Skeletal muscle satellite cell (primary cell): ENCODE results near the gene SUSD2.
"Not testable (repeated sequence)": the region's sequence is repeated elsewhere in the genome, so short reads cannot be mapped to it uniquely, and the experiment has no call there.

ENCODE experiments used
- H3K27me3 ChIP-seq: 2 replicates; pipeline ENCODE4 v1.7.0; 2013; ENCODE audit warnings: low read length; ENCODE audit not compliant: control insufficient read depth, insufficient read depth
- H3K36me3 ChIP-seq: 2 replicates; pipeline ENCODE4 v1.7.0; 2013; ENCODE audit warnings: mild to moderate bottlenecking, control low read depth, low read length; ENCODE audit not compliant: insufficient read depth
- H3K4me1 ChIP-seq: 2 replicates; pipeline ENCODE4 v1.7.0; 2013; ENCODE audit warnings: low read length; ENCODE audit not compliant: control insufficient read depth, insufficient read depth
- H3K4me2 ChIP-seq: 2 replicates; pipeline ENCODE4 v1.7.0; 2013; ENCODE audit warnings: mild to moderate bottlenecking, low read length
- H3K4me3 ChIP-seq: 2 replicates; pipeline ENCODE4 v1.7.0; 2013; ENCODE audit warnings: low read length
- H3K9ac ChIP-seq: 2 replicates; pipeline ENCODE4 v1.7.0; 2013; ENCODE audit warnings: mild to moderate bottlenecking, low read depth, low read length, moderate library complexity
- H3K9me3 ChIP-seq: replicated peaks from 2 replicates; pipeline ENCODE4 v1.7.0; 2013; ENCODE audit warnings: mild to moderate bottlenecking, control low read depth, low read length

The SUSD2 gene

GRCh38 chr22:24211716-24212115, 30.4 kb downstream of the SUSD2 start:
- not testable (repeated sequence) for H3K9me3 ChIP-seq, H3K4me3 ChIP-seq, H3K4me2 ChIP-seq, H3K36me3 ChIP-seq, H3K9ac ChIP-seq, H3K27me3 ChIP-seq
- peaks cover 47% of the 10 kb centered on the region for H3K4me1 ChIP-seq

DNA sequence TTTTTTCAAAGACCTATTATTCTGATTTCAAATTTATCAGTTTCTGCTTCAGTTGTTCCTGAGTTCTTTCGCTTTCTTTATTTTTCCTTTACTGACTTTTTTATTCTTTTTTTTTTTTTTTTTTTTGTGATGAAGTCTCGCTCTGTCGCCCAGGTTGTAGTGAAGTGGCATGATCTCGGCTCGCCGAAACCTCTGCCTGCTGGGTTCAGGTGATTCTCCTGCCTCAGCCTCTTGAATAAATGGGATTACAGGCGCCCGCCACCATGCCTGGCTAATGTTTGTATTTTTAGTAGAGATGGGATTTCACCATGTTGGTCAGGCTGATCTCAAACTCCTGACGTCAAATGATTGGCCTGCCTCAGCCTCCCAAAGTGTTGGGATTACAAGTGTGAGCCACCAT, 31.8 kb downstream of the SUSD2 start:
- H3K4me2 ChIP-seq, H3K27me3 ChIP-seq, H3K4me3 ChIP-seq, H3K9me3 ChIP-seq, H3K9ac ChIP-seq, H3K36me3 ChIP-seq: not testable (repeated sequence)
- H3K4me1 ChIP-seq: peaks cover 35% of the 10 kb centered on the region

DNA sequence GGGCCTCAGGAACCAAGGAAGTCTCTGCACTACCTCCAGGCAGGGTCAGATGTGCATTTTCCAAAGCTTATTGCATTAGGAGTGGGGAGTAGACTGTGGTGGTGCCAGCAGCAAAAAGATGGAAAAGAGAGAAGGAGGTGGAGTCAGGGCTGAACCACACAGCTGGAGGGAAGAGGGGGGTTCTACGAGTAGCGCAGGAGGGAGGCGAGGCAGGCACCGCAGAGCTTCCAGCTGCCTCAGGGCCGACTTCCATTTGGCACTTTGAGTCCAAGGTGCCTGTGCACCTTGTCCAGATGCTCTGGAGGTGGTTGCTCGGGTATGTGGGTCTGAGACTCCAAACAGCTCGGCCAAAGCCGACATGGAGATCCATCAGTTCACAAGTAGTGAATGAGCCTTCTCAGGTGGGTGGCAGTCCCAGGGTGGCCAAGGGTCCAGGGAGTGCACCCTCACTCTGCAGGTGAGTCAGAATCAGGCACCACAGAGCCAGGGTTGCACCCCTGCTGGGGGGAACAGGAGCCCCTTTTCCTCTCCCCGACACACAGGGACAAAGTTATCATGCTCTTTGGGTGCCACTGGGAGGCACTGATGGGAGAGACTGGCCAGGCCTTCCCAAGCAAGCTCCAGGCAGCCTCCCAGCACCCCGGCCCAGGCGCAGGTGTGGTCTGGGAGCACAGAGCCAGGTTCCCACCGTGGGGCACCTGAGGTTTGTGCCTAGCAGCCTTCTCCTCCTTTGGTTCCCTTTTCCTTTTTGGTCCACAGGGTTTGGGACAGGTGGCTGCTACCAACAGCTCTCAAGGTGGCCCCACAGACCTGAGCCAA, 33.4 kb downstream of the SUSD2 start:
- no peak overlapping the region for H3K9ac ChIP-seq
- H3K27me3 ChIP-seq: no peaks in the 10 kb centered on the region
- H3K36me3 ChIP-seq: peaks cover 24% of the 10 kb centered on the region
- H3K4me3 ChIP-seq: no peak overlapping the region
- H3K4me1 ChIP-seq: peaks cover 21% of the 10 kb centered on the region
- H3K4me2 ChIP-seq: no peak overlapping the region
- H3K9me3 ChIP-seq: no peaks in the 10 kb centered on the region

- Histone ChIP-seq H3K4me1 (peaks cover 10% of the 10 kb centered on the region), H3K36me3 (peaks cover 35% of the 10 kb centered on the region), H3K4me3 (no peak overlapping the region), H3K9me3 (no peaks in the 10 kb centered on the region), H3K27me3 (no peaks in the 10 kb centered on the region), H3K4me2 (no peak overlapping the region), H3K9ac (no peak overlapping the region)
Measured at GRCh38 chr22:24216541-24217209, 35.4 kb downstream of the SUSD2 start.

DNA sequence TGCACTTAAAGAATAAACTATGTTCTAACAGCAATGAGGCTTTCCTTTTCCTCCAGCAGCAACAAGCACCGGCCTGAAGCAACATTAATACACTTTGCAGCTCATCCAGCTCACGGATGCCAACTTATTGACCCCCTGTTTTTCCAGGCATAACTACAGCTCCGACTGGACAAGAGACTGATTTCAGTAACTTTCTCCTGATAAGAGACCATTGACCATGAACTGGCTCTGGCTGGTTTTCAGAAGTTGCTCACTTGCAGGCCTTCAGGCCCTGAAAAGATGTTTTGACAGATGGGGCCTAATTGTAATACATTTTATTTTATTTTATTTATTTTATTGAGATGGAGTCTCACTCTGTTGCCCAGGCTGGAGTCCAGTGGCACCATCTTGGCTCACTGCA, 36.1 kb downstream of the SUSD2 start:
- H3K27me3 ChIP-seq: no peaks in the 10 kb centered on the region
- no peaks in the 10 kb centered on the region for H3K9me3 ChIP-seq
- H3K4me2 ChIP-seq: no peak overlapping the region
- H3K36me3 ChIP-seq: peaks cover 40% of the 10 kb centered on the region
- no peak overlapping the region for H3K4me3 ChIP-seq
- H3K4me1 ChIP-seq: peaks cover 10% of the 10 kb centered on the region
- H3K9ac ChIP-seq: no peak overlapping the region

DNA sequence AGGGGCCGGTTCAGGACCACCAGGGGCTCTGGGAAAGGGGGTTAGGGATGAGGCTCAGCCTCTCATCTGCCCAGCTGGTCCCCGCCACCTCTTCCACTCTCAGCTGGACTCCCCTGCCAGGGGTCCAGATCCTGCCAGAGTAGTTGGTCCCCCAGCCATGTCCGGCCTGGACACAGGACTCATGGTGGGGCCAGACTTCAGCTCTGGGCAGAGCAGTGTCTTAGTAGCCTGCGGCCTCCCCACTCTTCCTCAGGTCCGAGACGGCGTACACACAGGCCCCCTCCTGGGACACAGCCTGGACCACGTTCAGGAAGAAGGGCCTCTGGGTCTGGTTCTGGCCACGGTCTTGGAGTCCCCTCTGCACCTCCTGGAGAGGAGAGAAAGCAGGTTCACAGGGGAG, 38.5 kb downstream of the SUSD2 start:
- Histone ChIP-seq H3K4me2 (no peak overlapping the region), H3K9ac (no peak overlapping the region), H3K9me3 (peaks cover 2% of the 10 kb centered on the region), H3K27me3 (no peaks in the 10 kb centered on the region), H3K4me1 (peaks cover 4% of the 10 kb centered on the region), H3K36me3 (peaks cover 57% of the 10 kb centered on the region), H3K4me3 (no peak overlapping the region)

- H3K27me3 ChIP-seq: no peaks in the 10 kb centered on the region
- no peak overlapping the region for H3K9ac ChIP-seq
- peaks cover 4% of the 10 kb centered on the region for H3K9me3 ChIP-seq
- H3K4me3 ChIP-seq: no peak overlapping the region
- H3K4me2 ChIP-seq: no peak overlapping the region
- H3K36me3 ChIP-seq: peaks cover 67% of the 10 kb centered on the region
- no peaks in the 10 kb centered on the region for H3K4me1 ChIP-seq
Measured at GRCh38 chr22:24224468-24224867, 43.2 kb downstream of the SUSD2 start.

- Histone ChIP-seq H3K4me1 (no peaks in the 10 kb centered on the region), H3K36me3 (peaks cover 60% of the 10 kb centered on the region), H3K9me3 (peaks cover 4% of the 10 kb centered on the region), H3K27me3 (no peaks in the 10 kb centered on the region), H3K9ac (no peak overlapping the region), H3K4me2 (no peak overlapping the region), H3K4me3 (no peak overlapping the region)
Measured at GRCh38 chr22:24225044-24225601, 43.8 kb downstream of the SUSD2 start.

GRCh38 chr22:24225951-24226350, 44.7 kb downstream of the SUSD2 start:
- Histone ChIP-seq H3K4me3 (no peak overlapping the region), H3K27me3 (no peaks in the 10 kb centered on the region), H3K4me1 (no peaks in the 10 kb centered on the region), H3K9ac (no peak overlapping the region), H3K4me2 (no peak overlapping the region), H3K9me3 (peaks cover 4% of the 10 kb centered on the region), H3K36me3 (peaks cover 59% of the 10 kb centered on the region)

GRCh38 chr22:24230911-24231656, 49.8 kb downstream of the SUSD2 start:
- no peaks in the 10 kb centered on the region for H3K9me3 ChIP-seq
- no peak overlapping the region for H3K4me2 ChIP-seq
- no peaks in the 10 kb centered on the region for H3K4me1 ChIP-seq
- no peak overlapping the region for H3K4me3 ChIP-seq
- H3K9ac ChIP-seq: no peak overlapping the region
- no peaks in the 10 kb centered on the region for H3K27me3 ChIP-seq
- H3K36me3 ChIP-seq: peaks cover 52% of the 10 kb centered on the region

DNA sequence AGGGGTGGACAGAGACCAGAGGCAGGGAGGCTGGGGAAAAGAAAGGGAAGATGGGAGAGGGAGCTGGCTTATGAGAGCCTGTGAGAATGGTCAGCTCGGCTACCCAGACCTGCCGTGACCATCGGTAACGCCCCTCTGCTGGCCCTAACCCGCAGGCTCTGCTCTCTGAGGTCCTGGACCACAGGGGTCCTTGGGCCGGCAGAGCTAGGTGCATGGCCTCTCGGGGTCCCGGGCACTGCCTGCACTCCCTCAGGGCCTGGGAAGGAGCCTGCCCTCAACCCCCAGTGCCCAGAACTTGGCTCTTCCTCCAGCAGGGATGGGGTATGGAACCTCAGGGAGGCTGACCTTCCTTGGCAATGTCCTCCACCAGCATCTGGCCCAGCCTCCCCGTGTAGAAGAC, 50.4 kb downstream of the SUSD2 start:
- Histone ChIP-seq H3K4me3 (no peak overlapping the region), H3K27me3 (no peaks in the 10 kb centered on the region), H3K36me3 (peaks cover 49% of the 10 kb centered on the region), H3K9me3 (no peaks in the 10 kb centered on the region), H3K4me1 (no peaks in the 10 kb centered on the region), H3K4me2 (no peak overlapping the region), H3K9ac (no peak overlapping the region)
